AG04450 (cell line): ENCODE measurements around the gene DUSP12. TPM values are rescaled to one million over a fixed set of nuclear protein-coding genes. Genes with fewer than 3 reads are reported as not detected.

Source experiments
- CTCF ChIA-PET: fragments of 300-600, 350-600 bp; formaldehyde crosslinking; extraction: SDS; loops from one replicate; lab custom pipeline; 2022; ENCODE audit warnings: antibody characterized with exemption, inconsistent platforms; lab: Charles Lee
- POLR2A ChIA-PET: fragments of 350-600 bp; formaldehyde crosslinking; extraction: SDS; loops from one replicate; lab custom pipeline; 2021; ENCODE audit warnings: antibody characterized with exemption, inconsistent platforms; lab: Yijun Ruan, JAX
- DNase-seq: peaks from one replicate; pipeline ENCODE4 v3.0.0-alpha.2; 2011; ENCODE audit warnings: low read depth, low spot score
- H3K27ac ChIP-seq: one replicate; pipeline ENCODE4 v1.5.1; 2012; ENCODE audit warnings: low read depth, low read length, control low read depth
- H3K27me3 ChIP-seq: one replicate; pipeline ENCODE4 v1.6.0; 2012; ENCODE audit warnings: low read length; ENCODE audit not compliant: control insufficient read depth, insufficient read depth
- H3K4me3 ChIP-seq: 2 replicates; pipeline ENCODE4 v1.5.1; 2011; ENCODE audit warnings: mild to moderate bottlenecking, low read depth, low read length, control low read depth
- H3K9me3 ChIP-seq: 2 replicates; pipeline ENCODE4 v1.5.1; 2012; ENCODE audit warnings: low read length; ENCODE audit not compliant: control insufficient read depth, insufficient read depth
- polyA plus RNA-seq: library from polyadenylated mRNA; depleted of rRNA; stranded (reverse); fragments of >200 nt; gene quantifications from 2 replicates; pipeline ENCODE4 v1.2.3, GENCODE V29; 2011
- TF ChIP-seq, protein P1 (sequence below): IDR thresholded peaks from 2 replicates; pipeline ENCODE4 v1.5.1; 2011; ENCODE audit warnings: low read depth, low read length, control low read depth, inconsistent platforms

Gene DUSP12
- polyA plus RNA-seq, 1 experiment = 41.1 TPM

DNA sequence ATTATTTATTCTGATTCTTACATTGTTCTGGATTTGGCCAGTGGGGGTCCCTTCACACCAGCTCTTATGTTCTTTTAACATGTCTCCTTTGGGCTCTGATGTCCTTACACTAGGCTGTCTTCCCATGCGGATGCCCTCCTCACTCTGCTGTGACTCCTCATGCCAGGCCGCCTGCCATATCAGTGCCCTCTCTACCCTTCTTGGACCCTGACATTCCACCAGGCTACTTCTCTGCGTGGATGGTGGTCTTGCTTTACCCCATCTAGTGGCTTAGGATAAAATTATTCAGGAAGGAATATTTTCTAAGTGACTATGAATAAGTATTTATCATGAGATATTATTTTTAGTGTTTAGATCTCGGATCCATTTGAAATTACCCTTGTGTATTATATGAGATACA lies 37.8 kb downstream of the DUSP12 start:
- no peak overlapping the region for H3K4me3 ChIP-seq
- TF ChIP-seq, protein P1, sequence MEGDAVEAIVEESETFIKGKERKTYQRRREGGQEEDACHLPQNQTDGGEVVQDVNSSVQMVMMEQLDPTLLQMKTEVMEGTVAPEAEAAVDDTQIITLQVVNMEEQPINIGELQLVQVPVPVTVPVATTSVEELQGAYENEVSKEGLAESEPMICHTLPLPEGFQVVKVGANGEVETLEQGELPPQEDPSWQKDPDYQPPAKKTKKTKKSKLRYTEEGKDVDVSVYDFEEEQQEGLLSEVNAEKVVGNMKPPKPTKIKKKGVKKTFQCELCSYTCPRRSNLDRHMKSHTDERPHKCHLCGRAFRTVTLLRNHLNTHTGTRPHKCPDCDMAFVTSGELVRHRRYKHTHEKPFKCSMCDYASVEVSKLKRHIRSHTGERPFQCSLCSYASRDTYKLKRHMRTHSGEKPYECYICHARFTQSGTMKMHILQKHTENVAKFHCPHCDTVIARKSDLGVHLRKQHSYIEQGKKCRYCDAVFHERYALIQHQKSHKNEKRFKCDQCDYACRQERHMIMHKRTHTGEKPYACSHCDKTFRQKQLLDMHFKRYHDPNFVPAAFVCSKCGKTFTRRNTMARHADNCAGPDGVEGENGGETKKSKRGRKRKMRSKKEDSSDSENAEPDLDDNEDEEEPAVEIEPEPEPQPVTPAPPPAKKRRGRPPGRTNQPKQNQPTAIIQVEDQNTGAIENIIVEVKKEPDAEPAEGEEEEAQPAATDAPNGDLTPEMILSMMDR = peak; percentile 31; the same call in 1 of the 2 replicates
- no peaks in the 10 kb centered on the region for H3K9me3 ChIP-seq
- ChIA-PET CTCF (interaction anchor here (0.6 to 1.6 kb wide), 2 partner anchors 14 to 250 kb away, joined by 3 to 8 read pairs; no protein-coding TSS in a partner anchor), POLR2A (no interaction called here)
- H3K27me3 ChIP-seq = no peaks in the 10 kb centered on the region
- no peak overlapping the region for H3K27ac ChIP-seq
- no peak for DNase-seq

DNA sequence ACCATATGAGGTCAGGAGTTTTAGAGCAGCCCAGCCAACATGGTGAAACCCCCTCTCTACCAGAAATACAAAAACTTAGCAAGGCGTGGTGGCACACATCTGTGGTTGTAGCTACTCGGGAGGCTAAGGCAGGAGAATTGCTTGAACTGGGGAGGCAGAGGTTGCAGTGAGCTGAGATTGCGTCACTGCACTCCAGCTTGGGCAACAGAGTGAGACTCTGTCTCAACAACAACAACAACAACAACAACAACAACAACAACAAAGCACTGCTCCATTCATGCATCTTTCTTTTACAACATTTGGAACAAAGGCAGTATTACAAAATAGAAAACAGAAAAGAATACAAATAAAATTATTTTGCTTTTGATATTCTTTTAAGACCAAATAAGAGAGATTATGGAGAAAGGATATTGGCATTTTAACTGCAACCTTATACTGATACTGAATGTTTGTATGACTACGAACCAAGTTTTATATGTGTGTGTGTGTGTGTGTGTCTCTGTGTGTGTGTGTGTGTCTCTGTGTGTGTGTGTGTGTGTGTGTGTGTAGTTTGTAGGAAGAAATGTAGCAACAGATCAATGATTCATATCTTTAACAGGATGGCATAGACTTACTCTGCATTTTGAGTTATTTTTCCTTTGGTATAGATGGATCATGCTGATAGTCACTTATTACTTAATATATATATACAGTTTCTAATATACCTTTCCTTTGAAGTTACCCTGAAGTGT lies 41.2 kb downstream of the DUSP12 start:
- DNase-seq = no peak
- TF ChIP-seq, protein P1 = no peak
- POLR2A ChIA-PET = no interaction called here
- no peaks in the 10 kb centered on the region for H3K9me3 ChIP-seq
- H3K4me3 ChIP-seq = no peak overlapping the region
- CTCF ChIA-PET = interaction anchor here (1.3 to 11.2 kb wide), 5 partner anchors 25 to 258 kb away, joined by 3 to 771 read pairs (median 49); partner anchors contain the start of gene OLFML2B
- no peak overlapping the region for H3K27ac ChIP-seq
- no peaks in the 10 kb centered on the region for H3K27me3 ChIP-seq

DNA sequence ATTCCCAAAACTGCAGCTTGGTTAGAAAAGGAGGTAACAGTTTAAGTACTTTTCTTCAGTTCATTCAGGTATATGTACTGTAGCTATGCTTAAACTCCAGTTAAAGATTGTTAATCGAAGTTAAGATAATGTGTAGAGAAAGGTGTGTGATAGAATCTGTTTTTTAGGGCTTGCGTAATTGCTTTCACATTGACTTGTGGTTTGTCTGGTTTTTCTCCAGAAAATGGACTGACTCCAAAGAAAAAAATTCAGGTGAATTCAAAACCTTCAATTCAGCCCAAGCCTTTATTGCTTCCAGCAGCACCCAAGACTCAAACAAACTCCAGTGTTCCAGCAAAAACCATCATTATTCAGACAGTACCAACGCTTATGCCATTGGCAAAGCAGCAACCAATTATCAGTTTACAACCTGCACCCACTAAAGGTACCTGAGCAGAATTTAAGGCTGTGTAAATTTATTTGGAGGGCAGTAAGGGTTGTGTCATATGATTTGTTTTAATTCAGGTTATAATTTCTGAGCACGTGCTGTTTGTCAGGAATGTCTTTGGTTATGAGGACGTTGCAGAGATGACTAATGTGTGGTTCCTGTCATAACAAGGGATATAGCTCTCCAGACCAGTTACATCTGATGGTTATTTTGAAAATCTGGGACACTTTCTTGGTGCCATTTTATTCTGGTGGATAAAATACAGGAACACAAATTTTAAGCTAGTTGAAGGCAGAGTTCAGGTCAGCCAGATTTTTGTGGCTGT lies 42.5 kb downstream of the DUSP12 start:
- Histone ChIP-seq H3K4me3 (no peak overlapping the region), H3K9me3 (no peaks in the 10 kb centered on the region), H3K27me3 (no peaks in the 10 kb centered on the region), H3K27ac (no peak overlapping the region)
- ChIA-PET POLR2A (interaction anchor here (0.9 to 1.0 kb wide), 2 partner anchors 232 to 245 kb away, joined by 5 to 11 read pairs; partner anchors contain the start of gene OLFML2B), CTCF (interaction anchor here (0.6 to 11.2 kb wide), 56 partner anchors 9 to 600 kb away, joined by 3 to 771 read pairs (median 4); partner anchors contain the start of genes DUSP12, NOS1AP and OLFML2B)
- TF ChIP-seq, protein P1 = no peak
- no peak for DNase-seq

DNA sequence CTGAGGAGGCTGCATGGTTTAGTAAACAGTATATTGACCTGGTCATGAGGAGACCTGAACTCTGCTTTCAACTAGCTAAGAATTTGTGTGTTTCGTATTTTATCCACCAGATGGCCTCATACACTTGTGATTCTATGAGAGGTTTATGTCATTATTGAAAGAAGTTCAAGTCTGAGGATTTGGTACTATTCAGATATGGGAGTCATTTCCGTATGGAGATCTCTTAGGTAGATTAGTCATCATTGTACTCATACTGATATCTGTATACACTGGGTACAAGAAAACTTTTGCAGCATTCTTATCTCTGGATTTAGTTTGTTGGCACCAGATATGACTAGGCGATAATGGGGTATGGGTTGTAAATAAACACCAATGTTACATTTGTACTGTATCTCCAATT lies 43.2 kb downstream of the DUSP12 start:
- Histone ChIP-seq H3K4me3 (no peak overlapping the region), H3K27ac (no peak overlapping the region), H3K27me3 (no peaks in the 10 kb centered on the region), H3K9me3 (no peaks in the 10 kb centered on the region)
- POLR2A ChIA-PET = interaction anchor here (0.9 to 1.0 kb wide), 2 partner anchors 231 to 244 kb away, joined by 5 to 11 read pairs; partner anchors contain the start of gene OLFML2B
- CTCF ChIA-PET = interaction anchor here (0.6 to 11.2 kb wide), 64 partner anchors 9 to 599 kb away, joined by 3 to 771 read pairs (median 4); partner anchors contain the start of genes DUSP12, NOS1AP and OLFML2B
- DNase-seq = peak; percentile 60
- TF ChIP-seq, protein P1 = peak; percentile 53
